Kidney capillary endothelial cell (primary cell): Measurements from ENCODE around the gene MCRS1.
"Not testable (repeated sequence)": the region's sequence is repeated elsewhere in the genome, so short reads cannot be mapped to it uniquely, and the experiment has no call there.

Source experiments
- DNase-seq: peaks from one replicate; pipeline ENCODE4 v3.0.0-alpha.2; 2018; ENCODE audit warnings: low spot score

The MCRS1 gene, protein sequence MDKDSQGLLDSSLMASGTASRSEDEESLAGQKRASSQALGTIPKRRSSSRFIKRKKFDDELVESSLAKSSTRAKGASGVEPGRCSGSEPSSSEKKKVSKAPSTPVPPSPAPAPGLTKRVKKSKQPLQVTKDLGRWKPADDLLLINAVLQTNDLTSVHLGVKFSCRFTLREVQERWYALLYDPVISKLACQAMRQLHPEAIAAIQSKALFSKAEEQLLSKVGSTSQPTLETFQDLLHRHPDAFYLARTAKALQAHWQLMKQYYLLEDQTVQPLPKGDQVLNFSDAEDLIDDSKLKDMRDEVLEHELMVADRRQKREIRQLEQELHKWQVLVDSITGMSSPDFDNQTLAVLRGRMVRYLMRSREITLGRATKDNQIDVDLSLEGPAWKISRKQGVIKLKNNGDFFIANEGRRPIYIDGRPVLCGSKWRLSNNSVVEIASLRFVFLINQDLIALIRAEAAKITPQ

DNA sequence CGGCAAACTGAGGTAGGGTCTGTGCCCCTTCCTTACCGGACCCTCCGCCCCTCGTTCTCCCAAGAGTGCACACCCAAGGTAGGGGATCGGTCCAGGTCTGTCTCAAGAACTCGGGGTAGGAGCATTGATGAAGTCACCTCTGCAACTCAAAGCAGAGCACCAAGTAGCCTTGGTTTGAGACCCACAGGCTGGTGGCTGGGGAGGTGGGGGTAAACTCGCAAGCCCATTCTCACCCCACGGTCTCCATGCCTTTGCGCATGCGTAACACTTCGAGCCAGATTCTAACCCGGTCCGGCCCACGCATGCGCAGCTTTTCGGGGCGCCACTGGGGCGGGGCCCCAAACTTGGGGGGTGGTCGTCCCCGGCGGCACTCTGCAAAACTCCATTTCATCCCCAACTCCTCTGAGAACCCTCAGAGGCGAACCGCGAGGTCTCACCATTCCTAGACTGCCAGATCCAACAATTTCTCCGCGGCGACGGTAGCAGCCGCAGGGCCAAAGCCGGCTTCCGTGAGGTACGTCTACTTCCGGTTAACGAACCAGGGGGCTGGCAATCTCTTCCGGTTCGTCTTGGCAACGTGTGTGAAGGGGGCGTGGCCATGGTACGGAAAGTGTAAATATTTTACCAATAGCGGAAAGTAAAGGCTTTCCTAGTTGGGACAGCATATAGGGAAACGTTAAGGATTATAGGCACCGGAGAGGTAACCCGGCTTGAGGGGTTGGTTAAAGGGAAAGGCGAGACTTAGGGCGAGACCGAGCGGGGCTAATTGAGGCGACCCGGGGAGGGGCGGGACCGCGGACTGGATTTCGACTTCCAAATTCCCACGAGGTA is at the start of gene MCRS1:
Gene MCRS1, minus strand, starts transcription at position 532 of the 831 bp plus-strand sequence. CDS start 1,411 bp downstream, outside the sequence.
- DNase-seq, result peak; percentile 89

DNA sequence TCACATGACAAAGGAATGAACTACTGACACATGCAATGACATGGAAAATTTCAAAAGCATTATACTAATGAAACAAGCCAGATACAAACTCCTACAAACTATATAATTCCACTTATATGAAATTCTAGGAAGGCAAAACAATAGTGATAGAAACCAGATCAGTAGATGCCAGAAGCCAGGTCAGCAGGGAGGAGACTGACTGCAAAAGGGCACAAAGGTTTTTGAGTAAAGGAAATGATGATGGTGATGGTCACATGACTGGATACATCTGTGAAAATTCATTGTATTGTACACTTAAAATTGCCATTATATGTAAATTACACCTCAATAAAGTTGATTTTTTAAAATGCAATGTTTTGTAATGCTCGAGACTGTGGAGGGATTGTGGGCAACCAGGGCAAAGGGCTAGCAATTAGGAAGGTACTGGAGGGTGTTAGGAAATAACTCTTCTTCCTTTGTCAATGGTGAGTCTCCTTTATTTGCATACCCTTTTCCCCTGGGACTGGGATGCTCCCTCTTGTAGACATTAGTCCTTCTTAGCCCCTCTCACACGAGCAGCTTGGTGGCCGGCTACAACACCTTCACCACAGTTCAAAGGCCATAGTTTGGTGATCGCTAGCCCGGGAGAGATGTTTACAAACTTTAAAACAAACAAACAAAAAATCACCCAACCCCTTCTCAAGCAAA is 48.7 kb upstream of the MCRS1 start:
- DNase-seq, result no peak

DNA sequence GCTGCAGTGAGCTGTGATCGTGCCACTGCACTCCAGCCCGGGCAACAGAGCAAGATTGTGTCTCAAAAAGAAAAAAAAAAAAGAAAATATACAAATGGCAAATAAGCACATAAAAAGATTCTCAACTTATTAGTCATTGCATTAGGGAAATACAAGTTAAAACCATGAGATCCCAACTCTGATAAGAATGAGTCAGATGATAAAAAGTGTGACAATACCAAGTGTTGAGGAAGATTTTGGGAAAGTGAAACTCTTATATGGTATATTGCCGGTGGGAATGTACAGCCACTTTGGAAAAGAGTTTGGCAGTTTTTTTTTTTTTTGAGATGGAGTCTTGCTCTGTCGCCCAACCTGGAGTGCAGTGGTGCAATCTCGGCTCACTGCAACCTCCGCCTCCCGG is 47.8 kb upstream of the MCRS1 start:
- DNase-seq, result no peak

DNA sequence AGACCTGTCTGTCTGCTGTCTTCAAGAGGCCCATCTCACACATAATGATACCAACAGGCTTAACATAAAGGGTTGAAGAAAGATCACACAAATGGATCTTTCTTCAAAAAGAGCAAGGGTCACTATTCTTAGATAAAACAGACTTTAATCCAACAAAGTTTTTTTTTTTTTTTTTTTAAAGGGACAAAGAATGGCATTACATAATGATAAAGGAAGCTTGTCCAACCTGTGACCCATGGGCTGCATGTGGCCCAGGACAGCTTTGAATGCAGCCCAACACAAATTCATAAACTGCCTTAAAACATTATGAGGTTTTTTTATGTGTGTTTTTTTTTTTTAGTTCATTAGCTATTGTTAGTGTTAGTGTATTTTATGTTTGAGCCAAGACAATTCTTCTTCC is 44.3 kb upstream of the MCRS1 start:
- DNase-seq, result no peak

DNA sequence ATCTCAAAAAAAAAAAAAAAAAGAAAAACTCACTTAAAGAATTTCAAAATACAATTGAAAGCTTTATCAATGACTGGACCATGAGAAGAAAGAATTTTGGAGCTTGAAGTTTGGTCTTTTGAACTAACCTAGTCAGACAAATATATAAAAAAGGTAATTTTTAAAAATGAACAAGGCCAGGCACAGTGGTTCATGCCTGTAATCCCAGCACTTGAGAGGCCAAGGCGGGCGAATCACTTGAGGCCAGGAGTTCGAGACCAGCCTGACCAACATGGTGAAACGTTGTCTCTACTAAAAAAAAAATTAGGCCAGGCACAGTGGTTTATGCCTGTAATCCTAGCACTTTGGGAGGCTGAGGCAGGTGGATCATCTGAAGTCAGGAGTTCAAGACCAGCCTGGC is 42.8 kb upstream of the MCRS1 start:
- not testable (repeated sequence) for DNase-seq

DNA sequence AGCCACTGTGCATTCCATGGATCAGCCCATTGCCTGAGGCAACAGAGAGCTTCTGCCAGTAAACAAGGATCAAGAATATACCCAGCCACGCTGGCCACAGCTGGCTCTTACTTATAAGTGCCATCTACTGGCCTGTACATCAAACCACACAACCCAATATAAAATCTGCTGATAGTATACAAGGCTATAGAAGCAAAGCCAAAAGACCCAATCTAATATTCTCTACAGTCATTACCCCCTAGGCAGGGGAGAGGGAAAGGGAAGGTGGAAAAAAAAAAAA is 41.9 kb upstream of the MCRS1 start:
- DNase-seq, result no peak

DNA sequence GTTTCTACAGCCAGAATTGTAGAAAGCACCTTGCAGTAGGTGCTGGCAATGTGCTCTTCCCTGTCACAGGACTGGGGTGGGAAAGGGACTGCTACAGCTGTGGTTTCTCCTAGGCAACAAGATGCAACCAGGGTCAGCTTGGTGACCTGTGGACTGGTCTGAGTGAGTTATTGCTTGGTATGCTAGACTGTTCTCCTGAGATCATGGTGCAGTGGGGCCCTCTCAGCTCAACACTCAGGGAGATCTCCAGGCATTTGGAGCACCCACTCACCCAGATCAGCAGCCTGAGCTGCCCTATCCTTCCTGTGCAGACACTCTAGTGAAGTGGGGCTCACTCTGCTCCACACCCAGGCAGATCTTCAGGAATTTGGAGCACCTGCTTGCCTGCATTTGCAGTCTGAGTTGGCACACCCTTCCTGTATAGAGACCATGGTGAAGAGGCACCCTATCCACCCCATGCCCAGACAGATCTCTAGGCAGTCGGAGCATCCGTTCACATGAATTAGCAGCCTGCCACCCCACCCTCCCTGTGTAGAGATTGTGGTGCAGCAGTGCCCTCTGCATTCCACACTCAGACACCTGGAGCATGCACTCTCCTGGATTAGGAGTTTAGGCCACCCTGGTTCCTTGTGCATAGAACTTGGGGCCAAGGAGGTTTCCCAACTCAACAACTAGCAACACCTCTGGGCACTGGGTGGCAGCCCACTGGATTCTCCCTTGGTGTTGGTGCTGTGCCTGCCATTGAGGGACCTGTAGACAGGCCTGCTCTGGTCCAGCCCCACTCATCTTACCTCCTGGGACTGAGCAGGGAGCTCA is 41.3 kb upstream of the MCRS1 start:
- DNase-seq, result no peak

DNA sequence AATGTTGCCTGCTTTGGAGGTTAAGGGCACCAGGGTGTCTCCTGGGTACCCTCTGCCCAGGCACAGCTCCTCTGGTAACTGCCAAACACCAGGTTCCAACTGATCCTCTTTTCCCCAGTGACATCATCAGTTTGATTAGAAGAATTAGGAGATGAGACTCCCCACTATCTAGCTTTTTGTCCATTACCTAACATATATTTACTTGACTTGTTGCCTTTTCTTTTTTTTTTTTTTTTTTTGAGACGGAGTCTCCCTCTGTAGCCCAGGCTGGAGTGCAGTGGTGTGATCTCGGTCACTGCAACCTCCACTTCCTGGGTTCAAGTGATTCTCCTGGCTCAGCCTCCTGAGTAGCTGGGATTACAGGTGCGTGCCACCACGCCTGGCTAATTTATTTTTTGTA is 37.6 kb upstream of the MCRS1 start, which contains the start of gene FAM186B:
Gene FAM186B, minus strand, starts transcription at position 101 of the 400 bp plus-strand sequence. CDS start 162 bp downstream, outside the sequence.
- DNase-seq, result not testable (repeated sequence)

DNA sequence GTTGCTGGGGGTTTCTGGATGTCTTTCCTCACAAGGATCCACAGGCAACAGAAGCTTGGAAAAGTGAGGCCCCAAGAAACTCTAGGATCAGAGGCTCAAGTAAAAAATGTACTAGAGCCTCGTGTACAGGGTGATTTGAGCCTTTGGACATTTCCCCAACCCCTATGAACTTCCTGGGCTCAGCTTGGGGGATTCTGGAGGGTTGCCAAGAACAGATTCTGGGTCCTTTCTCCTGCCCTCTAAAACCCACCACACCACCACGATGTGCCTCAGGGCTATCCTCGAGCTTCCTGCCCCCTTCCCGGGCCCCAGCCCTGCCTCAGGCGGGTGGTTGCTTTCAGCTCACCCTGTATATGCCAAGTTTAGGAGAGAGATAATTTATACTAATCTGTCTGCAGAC is 36.9 kb upstream of the MCRS1 start:
- DNase-seq, result no peak

DNA sequence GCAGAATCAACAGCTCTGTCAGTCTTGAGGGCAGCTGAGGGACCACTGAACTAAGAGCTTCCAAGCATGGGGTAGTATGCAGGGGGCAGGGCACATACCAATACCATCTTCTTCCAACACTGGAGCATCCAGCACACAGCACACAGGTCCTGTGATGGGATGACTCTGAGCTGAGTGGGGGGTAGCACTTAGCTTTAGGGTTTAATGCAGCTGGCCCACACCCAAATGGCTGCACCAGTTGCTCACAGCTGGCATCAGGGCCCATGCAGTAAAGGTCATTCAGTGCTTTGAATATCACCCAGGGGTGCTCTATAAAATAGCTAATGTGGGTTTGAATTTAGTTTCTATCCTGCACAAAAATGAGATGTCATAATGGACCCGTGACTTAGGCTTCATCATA is 35.8 kb upstream of the MCRS1 start:
- no peak for DNase-seq

DNA sequence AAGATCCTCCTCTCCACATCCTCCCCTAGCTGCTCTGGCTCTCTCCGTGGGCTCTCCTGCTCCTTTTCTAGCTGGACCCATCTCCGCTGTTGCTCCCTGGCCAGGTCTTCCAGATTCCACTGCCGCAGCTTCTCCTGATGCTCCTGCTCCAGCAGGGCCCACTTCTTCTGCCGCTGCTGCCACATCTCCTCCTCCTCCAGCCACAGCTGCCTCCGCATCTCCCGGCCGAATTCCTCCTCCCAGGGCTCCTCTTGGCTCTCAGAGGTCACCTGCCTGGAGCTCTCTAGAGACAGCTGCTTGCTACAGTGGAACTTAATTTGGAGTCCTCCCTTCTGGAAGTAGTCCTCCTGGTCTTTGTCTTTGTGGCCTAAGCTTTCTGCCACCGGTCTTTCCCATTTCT is 32.0 kb upstream of the MCRS1 start:
- DNase-seq, result no peak

DNA sequence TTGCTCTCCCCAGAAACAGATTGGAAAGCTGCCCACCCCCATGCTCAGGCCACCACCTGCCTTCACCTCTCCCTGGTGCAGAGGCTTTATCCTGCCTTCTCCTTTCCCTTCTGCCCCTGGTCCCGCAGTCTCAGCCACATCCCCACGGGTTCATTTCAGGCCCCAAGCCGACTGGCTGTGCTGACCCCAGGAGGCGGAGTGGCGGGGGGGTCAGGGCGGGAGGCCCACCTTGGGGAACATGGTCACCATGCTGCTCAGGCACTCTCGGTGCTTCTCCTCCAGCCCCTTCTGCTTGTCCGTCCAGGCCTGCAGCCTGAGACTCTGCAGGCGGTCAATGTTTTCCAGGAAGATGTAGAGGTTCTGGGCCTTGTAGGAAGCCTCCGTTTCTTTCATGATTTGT is 30.6 kb upstream of the MCRS1 start:
- DNase-seq, result no peak

DNA sequence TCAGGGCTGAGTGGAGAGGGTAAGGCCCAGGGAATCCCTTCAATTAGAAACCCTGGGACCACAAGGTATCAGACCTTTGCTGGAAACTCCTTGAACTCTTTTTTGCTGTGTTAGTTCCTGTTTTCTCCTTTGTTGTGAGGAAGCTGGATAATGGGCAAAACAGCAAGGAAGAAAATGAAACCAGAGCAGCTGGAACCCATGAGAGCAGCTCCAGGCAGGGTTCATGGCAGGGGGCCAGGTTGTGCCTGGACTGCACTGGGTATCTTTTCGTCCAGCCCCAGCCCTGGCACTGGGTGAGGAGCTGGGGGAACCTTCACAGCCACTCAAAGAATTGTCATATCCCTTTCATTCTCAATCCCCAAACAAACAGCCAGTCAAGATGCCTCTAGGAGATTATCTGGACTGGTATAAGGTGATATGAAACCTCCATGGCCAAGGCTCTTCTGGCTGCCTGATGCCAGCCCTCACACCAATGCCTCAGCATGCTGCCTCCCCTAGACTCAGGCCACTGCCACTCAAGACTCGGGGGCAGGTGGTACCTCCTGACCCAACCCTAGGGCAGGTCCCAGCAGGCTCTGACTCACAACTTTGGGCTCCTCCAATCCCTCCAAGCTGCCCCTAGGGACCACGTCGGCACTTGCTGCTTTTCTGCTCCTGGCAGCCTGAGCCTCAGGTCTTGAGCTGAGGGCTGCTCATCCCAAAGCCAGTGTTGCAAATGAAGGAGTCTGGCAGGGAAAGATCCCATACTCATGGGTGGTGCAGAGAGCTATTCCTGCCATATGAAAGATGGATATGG is 21.0 kb upstream of the MCRS1 start:
- DNase-seq, result no peak

DNA sequence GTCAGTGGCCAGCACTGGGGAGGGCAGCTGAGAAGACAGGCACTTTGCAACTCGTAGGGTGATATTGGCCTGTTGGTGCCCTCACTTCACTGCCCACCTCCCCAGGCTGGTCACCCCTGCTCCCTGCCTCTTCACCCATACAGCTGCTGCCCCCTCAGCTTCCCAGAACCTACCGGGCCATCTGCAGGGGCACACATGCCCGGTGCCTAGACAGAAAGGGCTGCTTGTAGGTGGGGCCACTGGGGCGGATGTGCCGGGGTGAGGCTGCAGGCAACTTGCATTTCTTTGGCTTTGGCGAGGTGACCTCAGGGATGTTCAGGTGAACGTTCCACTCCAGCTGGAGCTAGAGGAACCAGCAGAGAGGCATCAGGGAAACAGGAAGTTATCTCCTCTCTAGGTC is 20.3 kb upstream of the MCRS1 start:
- no peak for DNase-seq

DNA sequence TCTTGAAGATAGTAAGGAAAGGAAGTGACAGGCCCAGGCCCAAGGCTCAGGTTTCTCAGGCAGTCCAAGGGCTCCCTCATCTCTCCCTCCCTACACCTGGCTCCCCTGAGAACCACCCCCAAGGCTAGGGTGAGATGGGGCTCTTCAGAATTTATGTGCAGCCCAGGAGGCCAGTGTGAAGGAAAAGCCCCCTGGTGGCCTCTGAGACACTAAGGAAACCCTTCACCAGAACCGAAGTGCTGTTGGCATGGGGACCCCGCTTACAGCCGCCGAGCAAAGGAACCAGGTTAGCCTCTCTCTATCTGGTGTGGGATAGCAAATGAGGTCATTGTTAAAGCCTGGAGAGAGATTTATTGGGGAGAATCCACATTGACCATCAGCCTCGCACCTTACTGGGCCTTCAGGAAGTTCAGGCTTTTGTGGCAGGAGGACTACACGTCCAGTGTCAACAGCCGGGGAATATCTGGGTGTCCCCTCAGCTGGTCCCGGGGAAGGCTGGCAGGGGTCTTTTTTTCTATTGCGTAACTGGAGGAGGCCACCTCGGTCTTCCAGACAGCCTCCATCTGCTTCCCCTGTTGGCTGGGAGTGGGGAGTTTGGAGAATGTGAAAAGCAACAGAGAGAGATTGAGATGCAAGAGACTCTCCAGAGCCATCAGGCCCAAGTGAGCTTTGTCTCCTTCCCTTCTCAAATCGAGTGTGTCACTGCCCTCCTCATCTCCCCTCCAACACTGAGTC is 19.4 kb upstream of the MCRS1 start:
- no peak for DNase-seq

DNA sequence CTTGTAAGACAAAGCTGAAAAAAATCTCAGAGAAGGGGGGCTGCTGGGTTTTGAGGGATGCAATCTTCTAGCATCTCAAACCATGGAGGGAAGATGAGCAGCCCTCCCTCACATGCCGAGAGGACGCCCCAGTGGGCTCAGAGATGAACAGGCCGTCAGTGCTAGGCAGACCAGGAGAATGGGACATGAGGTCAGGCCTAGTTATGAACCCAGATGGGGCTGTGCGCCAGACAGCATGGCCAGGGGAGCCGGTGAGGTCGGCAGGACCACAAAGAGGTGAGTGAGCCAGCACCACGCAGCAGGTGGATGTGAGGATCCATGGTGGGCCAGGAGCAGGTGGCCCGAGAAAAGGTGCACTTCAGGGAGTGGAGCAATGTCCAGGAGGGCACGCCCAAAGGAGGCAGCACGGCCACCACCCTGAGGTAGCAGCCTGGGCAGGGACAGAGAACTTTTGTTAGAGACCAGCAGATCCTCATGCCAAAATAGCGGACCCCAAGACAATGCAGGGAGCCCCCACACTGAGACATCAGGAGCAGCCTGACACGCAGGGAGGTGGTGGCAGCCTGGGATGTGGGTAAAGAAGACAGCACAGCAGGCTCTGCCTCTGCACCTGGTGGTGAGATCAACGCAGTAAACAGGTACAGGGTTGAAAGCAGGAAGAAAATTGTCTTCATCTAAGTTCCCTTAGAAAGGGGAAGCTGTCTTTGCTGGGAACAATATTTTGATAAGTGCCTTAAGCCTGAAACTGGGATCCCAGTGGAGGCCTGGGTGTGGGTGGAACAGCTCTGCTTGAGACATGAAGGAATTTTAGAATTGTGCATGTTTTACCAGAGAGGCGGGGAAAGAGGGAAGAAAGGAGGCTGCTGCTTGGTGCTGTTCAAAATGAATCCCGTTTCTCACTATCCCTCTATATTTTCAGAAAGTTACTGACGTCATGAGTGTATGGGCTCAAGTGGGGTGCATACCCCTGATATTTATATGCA is 17.8 kb upstream of the MCRS1 start:
- DNase-seq, result no peak

DNA sequence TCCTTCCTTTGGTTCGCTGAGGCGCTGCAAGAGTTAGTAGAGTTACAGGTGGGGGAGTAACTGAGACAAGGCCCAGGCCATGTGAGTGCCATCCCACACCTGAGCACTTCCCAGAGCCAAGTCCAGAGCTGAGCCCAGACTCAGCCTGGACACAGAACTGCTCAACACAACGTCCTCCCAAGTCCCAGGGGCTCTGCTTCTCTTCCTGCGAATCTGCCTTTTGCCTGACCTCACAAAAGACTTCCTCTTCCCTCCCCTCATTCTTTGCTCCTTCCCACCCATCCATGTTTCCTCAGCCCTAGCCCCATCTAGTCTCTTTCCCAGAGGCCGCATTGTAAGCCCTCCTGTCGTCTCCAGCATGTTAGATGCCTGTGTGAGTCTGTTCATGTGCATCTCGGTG is 16.6 kb upstream of the MCRS1 start:
- DNase-seq, result no peak

DNA sequence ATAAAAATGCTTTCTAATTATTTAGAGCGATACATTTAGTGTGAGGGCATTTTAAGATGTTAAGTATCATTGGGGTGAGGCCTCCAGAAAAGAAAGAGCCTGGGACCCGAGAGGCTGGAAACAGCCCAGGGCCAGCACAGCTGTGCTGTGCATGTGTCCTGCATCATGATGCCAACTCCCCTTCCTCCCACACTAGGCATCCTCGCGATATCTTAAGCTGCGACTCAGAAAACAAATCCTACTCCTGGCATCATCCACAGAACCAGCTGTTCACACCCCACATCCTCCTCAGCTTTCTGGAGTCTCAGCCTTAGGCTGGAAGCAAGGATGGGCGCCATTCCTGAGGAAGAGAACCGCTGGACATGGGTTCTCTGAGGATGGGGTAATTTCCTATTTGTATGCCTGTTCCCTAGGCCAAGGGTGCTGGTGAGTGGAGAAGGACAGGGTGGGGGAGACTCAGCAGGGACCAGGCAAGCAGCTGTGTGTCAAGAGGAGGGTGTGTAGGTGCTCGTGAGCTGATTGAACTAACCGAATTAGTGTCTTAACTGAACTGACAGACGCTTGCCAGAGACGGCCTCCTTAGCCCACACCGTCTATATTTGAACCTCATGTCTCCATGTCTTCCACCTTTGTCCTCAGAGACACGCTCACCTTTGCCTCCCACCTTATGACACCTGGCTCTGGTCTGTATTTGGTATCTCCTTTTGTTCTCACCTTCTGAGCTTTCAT is 15.6 kb upstream of the MCRS1 start:
- DNase-seq, result no peak
